Caco-2 (cell line): ENCODE data around the gene PCDH1. TPM values are rescaled to one million over a fixed set of nuclear protein-coding genes. Genes with fewer than 3 reads are reported as not detected.

Experiments
- BruUV-seq: library from RNA; stranded (reverse); fragments of 400-500 nt; replicated peaks from 2 replicates; lab custom pipeline; 2021; lab: Mats Ljungman, UMichigan
- CTCF ChIA-PET: fragments of 300-600 bp; sonication (Branson Sonifier 250); formaldehyde crosslinking; loops from one replicate; lab custom pipeline; 2022; ENCODE audit warnings: antibody characterized with exemption; lab: Charles Lee
- POLR2A ChIA-PET: fragments of 300-600 bp; sonication (Branson Sonifier 250); formaldehyde crosslinking; loops from one replicate; lab custom pipeline; 2022; ENCODE audit warnings: antibody characterized with exemption; lab: Charles Lee
- DNase-seq, 2 experiments: peaks; one replicate each; pipeline versions ENCODE4 v3.0.0 to v3.0.0-alpha.2; 2020 to 2022
- H3K27me3 ChIP-seq: replicated peaks from 2 replicates; pipeline ENCODE4 v1.6.0; 2011; ENCODE audit warnings: low read length; ENCODE audit not compliant: control insufficient read depth, insufficient read depth
- H3K36me3 ChIP-seq: 2 replicates; pipeline ENCODE4 v1.5.1; 2011; ENCODE audit warnings: low read length; ENCODE audit not compliant: control insufficient read depth, insufficient read depth
- H3K4me1 ChIP-seq: fragments of 250-450 bp; sonication (Bioruptor Pico); 2 replicates; pipeline ENCODE4 v1.5.1; 2020; ENCODE audit warnings: mild to moderate bottlenecking
- H3K4me3 ChIP-seq: 2 replicates; pipeline ENCODE4 v1.5.1; 2011; ENCODE audit warnings: low read depth, mild to moderate bottlenecking, control low read depth, low read length
- H3K9me3 ChIP-seq: fragments of 250-450 bp; sonication (Bioruptor Pico); 2 replicates; pipeline ENCODE4 v1.5.1; 2020; ENCODE audit warnings: mild to moderate bottlenecking, moderate library complexity
- H3K27ac Mint-ChIP-seq: one replicate; pipeline ENCODE4 v1.8.0; 2022; ENCODE audit warnings: mixed read lengths; ENCODE audit not compliant: unreplicated experiment
- H3K27me3 Mint-ChIP-seq: one replicate; pipeline ENCODE4 v1.8.0; 2022; ENCODE audit warnings: mixed read lengths; ENCODE audit not compliant: insufficient read depth, unreplicated experiment
- H3K36me3 Mint-ChIP-seq: one replicate; pipeline ENCODE4 v1.8.0; 2022; ENCODE audit warnings: mild to moderate bottlenecking, mixed read lengths; ENCODE audit not compliant: insufficient read depth, unreplicated experiment
- H3K4me1 Mint-ChIP-seq: one replicate; pipeline ENCODE4 v1.8.0; 2022; ENCODE audit warnings: low read depth, mixed read lengths; ENCODE audit not compliant: unreplicated experiment
- H3K4me3 Mint-ChIP-seq: one replicate; pipeline ENCODE4 v1.8.0; 2022; ENCODE audit warnings: mild to moderate bottlenecking, moderate library complexity, mixed read lengths; ENCODE audit not compliant: unreplicated experiment
- H3K9me3 Mint-ChIP-seq: one replicate; pipeline ENCODE4 v1.8.0; 2022; ENCODE audit warnings: mixed read lengths; ENCODE audit not compliant: unreplicated experiment
- intact Hi-C: fragments of 100-400 bp; cut with micrococcal nuclease; formaldehyde crosslinking; loops from one replicate; pipeline ENCODE4 v1.10.0; 2022; ENCODE audit not compliant: unreplicated experiment
- total RNA-seq: library from RNA; stranded (reverse); gene quantifications from 2 replicates; pipeline ENCODE4 v1.2.3, GENCODE V29; 2022
- TF ChIP-seq, protein P1 (sequence below), 2 experiments: fragments of 200-600 bp in 1 of 2; IDR thresholded peaks; 1 replicate in 1 of 2; 2 replicates in 1 of 2; pipeline versions ENCODE4 v1.5.1 to v1.8.0; 2011 to 2022; ENCODE audit warnings: antibody characterized with exemption in 1 of 2, control low read depth in 1 of 2, inconsistent platforms in 1 of 2, low read depth in 1 of 2, low read length in 1 of 2, mild to moderate bottlenecking in 1 of 2, moderate library complexity in 1 of 2; ENCODE audit not compliant: insufficient read depth in 1 of 2, severe bottlenecking in 1 of 2, unreplicated experiment in 1 of 2

Gene PCDH1
- total RNA-seq, 1 experiment from 2014 or later = 1.5 TPM

DNA sequence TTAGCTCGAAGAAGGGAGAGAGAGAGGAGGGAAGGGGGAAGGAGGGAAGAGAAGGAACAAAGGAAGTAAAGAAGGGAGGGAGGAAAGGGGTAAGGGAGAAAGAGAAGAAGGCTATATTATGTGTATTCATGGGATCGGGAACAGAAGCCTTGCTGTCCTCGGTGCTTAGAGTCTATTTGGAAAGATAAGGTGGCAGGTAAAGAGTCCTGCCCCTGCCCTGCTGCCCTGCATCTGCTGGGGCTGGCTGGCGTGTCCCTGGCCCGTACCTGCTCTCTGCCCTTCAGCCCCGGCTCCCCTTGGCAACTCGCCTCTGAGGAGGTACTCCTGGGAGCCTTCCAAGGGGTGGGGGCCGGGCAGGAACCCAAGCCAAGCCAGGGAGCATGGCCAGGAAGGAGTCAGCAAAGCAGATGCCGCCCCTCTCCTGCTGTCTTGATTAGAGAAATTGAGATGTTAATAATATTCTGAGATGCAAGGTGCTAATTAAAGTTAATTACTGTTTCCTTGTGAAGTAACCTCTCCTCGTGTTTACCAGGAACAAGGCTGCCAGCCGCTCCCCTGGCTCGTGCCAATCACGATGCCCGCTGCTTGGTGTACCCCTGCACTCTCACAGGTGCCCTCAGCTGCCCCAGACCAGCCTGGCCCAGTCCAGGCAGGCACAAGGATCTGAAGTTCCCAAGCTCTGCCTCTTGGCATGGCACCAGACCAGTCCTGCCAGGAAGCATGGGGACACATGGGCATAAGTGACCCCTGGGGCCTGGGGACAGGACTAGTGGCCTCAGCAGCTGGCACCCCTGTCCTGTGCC lies 36.6 kb downstream of the PCDH1 start:
- Mint-ChIP-seq H3K9me3 (no peaks in the 10 kb centered on the region), H3K27ac (no peak overlapping the region), H3K36me3 (no peaks in the 10 kb centered on the region), H3K4me3 (no peak overlapping the region), H3K4me1 (peaks cover 28% of the 10 kb centered on the region), H3K27me3 (no peaks in the 10 kb centered on the region)
- H3K36me3 ChIP-seq = no peaks in the 10 kb centered on the region
- DNase-seq = no peak
- TF ChIP-seq, protein P1, sequence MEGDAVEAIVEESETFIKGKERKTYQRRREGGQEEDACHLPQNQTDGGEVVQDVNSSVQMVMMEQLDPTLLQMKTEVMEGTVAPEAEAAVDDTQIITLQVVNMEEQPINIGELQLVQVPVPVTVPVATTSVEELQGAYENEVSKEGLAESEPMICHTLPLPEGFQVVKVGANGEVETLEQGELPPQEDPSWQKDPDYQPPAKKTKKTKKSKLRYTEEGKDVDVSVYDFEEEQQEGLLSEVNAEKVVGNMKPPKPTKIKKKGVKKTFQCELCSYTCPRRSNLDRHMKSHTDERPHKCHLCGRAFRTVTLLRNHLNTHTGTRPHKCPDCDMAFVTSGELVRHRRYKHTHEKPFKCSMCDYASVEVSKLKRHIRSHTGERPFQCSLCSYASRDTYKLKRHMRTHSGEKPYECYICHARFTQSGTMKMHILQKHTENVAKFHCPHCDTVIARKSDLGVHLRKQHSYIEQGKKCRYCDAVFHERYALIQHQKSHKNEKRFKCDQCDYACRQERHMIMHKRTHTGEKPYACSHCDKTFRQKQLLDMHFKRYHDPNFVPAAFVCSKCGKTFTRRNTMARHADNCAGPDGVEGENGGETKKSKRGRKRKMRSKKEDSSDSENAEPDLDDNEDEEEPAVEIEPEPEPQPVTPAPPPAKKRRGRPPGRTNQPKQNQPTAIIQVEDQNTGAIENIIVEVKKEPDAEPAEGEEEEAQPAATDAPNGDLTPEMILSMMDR (IDR thresholded peaks at IDR 0.05; ENCODE audit: insufficient read depth in 1 of 2, low read depth in 1 of 2, low read length in 1 of 2, severe bottlenecking in 1 of 2, unreplicated experiment in 1 of 2) = no peak
- ChIA-PET CTCF (no interaction called here), POLR2A (no interaction called here)
- no TSS peak for BruUV-seq
- H3K4me3 ChIP-seq = no peak overlapping the region
- intact Hi-C loops = no loop called here
- no peaks in the 10 kb centered on the region for H3K27me3 ChIP-seq
- H3K9me3 ChIP-seq = no peaks in the 10 kb centered on the region
- H3K4me1 ChIP-seq = peaks cover 15% of the 10 kb centered on the region

DNA sequence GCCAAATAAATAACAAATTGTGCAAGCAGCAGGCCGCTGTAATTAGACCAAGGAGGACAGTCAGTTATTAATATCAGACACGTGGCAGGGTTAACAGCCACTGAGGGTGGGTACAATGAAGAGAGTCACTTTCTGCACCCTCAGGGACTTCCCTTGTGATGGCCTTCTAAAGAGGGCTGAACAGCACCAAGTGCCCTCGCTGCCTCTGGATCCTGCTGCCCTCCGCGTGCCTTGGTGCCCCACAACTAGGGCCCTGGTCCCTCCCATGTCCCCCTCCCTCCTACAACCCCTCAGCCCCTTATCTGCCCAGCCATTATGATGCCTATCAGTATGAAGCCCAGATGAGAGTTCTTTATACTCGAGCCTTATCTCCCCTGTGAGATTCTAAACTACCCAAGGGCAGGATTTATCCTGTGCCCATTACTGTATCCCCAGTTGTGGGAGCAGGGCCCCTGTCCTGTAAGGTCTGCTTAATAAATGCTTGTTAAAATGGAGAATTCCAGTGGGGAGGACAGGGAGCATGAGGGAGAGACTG lies 37.3 kb downstream of the PCDH1 start:
- ChIA-PET CTCF (no interaction called here), POLR2A (no interaction called here)
- Mint-ChIP-seq H3K4me3 (no peak overlapping the region), H3K27me3 (no peaks in the 10 kb centered on the region), H3K36me3 (no peaks in the 10 kb centered on the region), H3K4me1 (peaks cover 23% of the 10 kb centered on the region), H3K27ac (no peak overlapping the region), H3K9me3 (no peaks in the 10 kb centered on the region)
- no peaks in the 10 kb centered on the region for H3K9me3 ChIP-seq
- no TSS peak for BruUV-seq
- DNase-seq = no peak
- H3K4me3 ChIP-seq = no peak overlapping the region
- intact Hi-C loops = no loop called here
- peaks cover 13% of the 10 kb centered on the region for H3K4me1 ChIP-seq
- H3K36me3 ChIP-seq = no peaks in the 10 kb centered on the region
- TF ChIP-seq, protein P1 (IDR thresholded peaks at IDR 0.05; ENCODE audit: insufficient read depth in 1 of 2, low read depth in 1 of 2, low read length in 1 of 2, severe bottlenecking in 1 of 2, unreplicated experiment in 1 of 2) = no peak
- H3K27me3 ChIP-seq = no peaks in the 10 kb centered on the region

DNA sequence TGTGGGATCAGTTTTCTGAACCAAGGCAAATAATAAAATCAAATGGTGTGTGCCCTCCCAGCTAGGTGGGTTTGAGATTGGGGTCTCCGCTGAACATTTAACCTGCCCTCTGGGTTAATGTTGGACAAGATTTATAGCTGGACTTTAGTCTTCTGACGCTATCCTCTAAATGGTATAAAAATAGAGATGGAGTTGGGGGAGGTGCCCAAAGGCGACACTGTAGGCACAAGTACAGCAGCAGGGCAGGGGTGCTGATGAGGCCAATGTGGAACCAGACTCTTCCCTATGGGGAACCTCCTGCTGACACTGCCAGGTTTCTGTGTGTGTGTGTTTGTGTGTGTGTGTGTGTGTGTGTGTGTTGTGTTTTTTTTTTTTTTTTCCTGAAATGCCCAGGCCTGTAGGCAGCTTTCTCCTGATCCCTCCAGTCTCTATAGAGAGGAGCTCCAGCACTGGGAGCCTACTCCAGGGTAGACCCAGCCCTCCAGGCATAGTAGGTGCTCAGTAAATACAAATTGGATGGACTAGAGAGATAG lies 37.9 kb downstream of the PCDH1 start:
- ChIA-PET CTCF (no interaction called here), POLR2A (no interaction called here)
- H3K4me1 Mint-ChIP-seq = peaks cover 18% of the 10 kb centered on the region
- no peaks in the 10 kb centered on the region for H3K9me3 Mint-ChIP-seq
- H3K27me3 ChIP-seq = no peaks in the 10 kb centered on the region
- TF ChIP-seq, protein P1 (IDR thresholded peaks at IDR 0.05; ENCODE audit: insufficient read depth in 1 of 2, low read depth in 1 of 2, low read length in 1 of 2, severe bottlenecking in 1 of 2, unreplicated experiment in 1 of 2) = no peak
- H3K4me3 ChIP-seq = no peak overlapping the region
- no TSS peak for BruUV-seq
- no peaks in the 10 kb centered on the region for H3K36me3 ChIP-seq
- intact Hi-C loops = no loop called here
- no peak for DNase-seq
- peaks cover 11% of the 10 kb centered on the region for H3K4me1 ChIP-seq
- no peak overlapping the region for H3K4me3 Mint-ChIP-seq
- no peaks in the 10 kb centered on the region for H3K27me3 Mint-ChIP-seq
- H3K27ac Mint-ChIP-seq = no peak overlapping the region
- no peaks in the 10 kb centered on the region for H3K36me3 Mint-ChIP-seq
- no peaks in the 10 kb centered on the region for H3K9me3 ChIP-seq
